OCI-LY7 (cell line): Measurements from ENCODE around the gene ACSS2. TPM values are rescaled to one million over a fixed set of nuclear protein-coding genes. Genes with fewer than 3 reads are reported as not detected.
"Not testable (repeated sequence)": the region's sequence is repeated elsewhere in the genome, so short reads cannot be mapped to it uniquely, and the experiment has no call there.

Source experiments
- BruUV-seq: library from RNA; stranded (reverse); fragments of 400-500 nt; replicated peaks from 2 replicates; lab custom pipeline; 2021; lab: Mats Ljungman, UMichigan
- CTCF ChIA-PET: fragments of 300-600 bp; sonication (Branson Sonifier 250); formaldehyde crosslinking; loops from one replicate; lab custom pipeline; 2022; ENCODE audit warnings: antibody characterized with exemption; ENCODE audit not compliant: unreplicated experiment; lab: Charles Lee
- POLR2A ChIA-PET: fragments of 300-600 bp; sonication (Branson Sonifier 250); formaldehyde crosslinking; loops from one replicate; lab custom pipeline; 2022; ENCODE audit warnings: antibody characterized with exemption; lab: Charles Lee
- DNase-seq: peaks from one replicate; pipeline ENCODE4 v3.0.0-alpha.2; 2015; ENCODE audit warnings: low spot score
- H2AFZ ChIP-seq: fragments of 200-600 bp; sonication (generic), shearing (Covaris generic); 2 replicates; pipeline ENCODE4 v1.6.1; 2014; ENCODE audit warnings: mild to moderate bottlenecking, antibody characterized with exemption, low read length, moderate library complexity
- H3K27ac ChIP-seq: fragments of 200-600 bp; sonication (generic); 2 replicates; pipeline ENCODE4 v1.5.1; 2014; ENCODE audit warnings: mixed run types, low read depth, mild to moderate bottlenecking, moderate library complexity, low read length, inconsistent platforms; ENCODE audit not compliant: poor library complexity, severe bottlenecking
- H3K36me3 ChIP-seq: fragments of 200-600 bp; sonication (generic); 2 replicates; pipeline ENCODE4 v1.6.1; 2014; ENCODE audit warnings: mild to moderate bottlenecking, antibody characterized with exemption, low read length, moderate library complexity, mixed read lengths; ENCODE audit not compliant: insufficient read depth
- H3K4me1 ChIP-seq: fragments of 200-600 bp; sonication (generic); 2 replicates; pipeline ENCODE4 v1.5.1; 2014; ENCODE audit warnings: mild to moderate bottlenecking, low read length; ENCODE audit not compliant: insufficient read depth, poor library complexity, severe bottlenecking
- H3K4me2 ChIP-seq: fragments of 200-600 bp; sonication (generic); 2 replicates; pipeline ENCODE4 v1.6.1; 2014; ENCODE audit warnings: mild to moderate bottlenecking, low read length
- H3K4me3 ChIP-seq: fragments of 200-600 bp; sonication (generic); 2 replicates; pipeline ENCODE4 v1.5.1; 2014; ENCODE audit warnings: mild to moderate bottlenecking, low read depth, low read length; ENCODE audit not compliant: poor library complexity, severe bottlenecking
- H3K79me2 ChIP-seq: fragments of 200-600 bp; sonication (generic); 2 replicates; pipeline ENCODE4 v1.6.1; 2016; ENCODE audit warnings: low read depth, mild to moderate bottlenecking, low read length, moderate library complexity, mixed read lengths; ENCODE audit not compliant: insufficient read depth
- H3K9me2 ChIP-seq: fragments of 200-600 bp; sonication (generic); 2 replicates; pipeline ENCODE4 v1.6.1; 2016; ENCODE audit warnings: mild to moderate bottlenecking, low read length, mixed read lengths; ENCODE audit not compliant: insufficient read depth
- H3K9me3 ChIP-seq: fragments of 200-600 bp; sonication (generic); 2 replicates; pipeline ENCODE4 v1.6.1; 2014; ENCODE audit warnings: mild to moderate bottlenecking, mixed run types, low read length, mixed read lengths
- H4K20me1 ChIP-seq: fragments of 200-600 bp; sonication (generic); 2 replicates; pipeline ENCODE4 v1.6.1; 2014; ENCODE audit warnings: mild to moderate bottlenecking, antibody characterized with exemption, low read length, moderate library complexity, mixed read lengths; ENCODE audit not compliant: insufficient read depth
- EZH2phosphoT487 ChIP-seq: fragments of 200-600 bp; sonication (generic); IDR thresholded peaks from 2 replicates; pipeline ENCODE4 v1.6.1; 2018; ENCODE audit warnings: low read depth, borderline replicate concordance, mild to moderate bottlenecking, mixed run types, antibody characterized with exemption, low read length, moderate library complexity, mixed read lengths
- intact Hi-C: fragments of 100-400 bp; cut with micrococcal nuclease; formaldehyde crosslinking; loops from one replicate; pipeline ENCODE4 v1.10.0; 2022; ENCODE audit not compliant: unreplicated experiment
- total RNA-seq, 2 experiments: library from RNA; depleted of rRNA in 1 of 2; stranded (reverse); fragments of >200 nt in 1 of 2; shearing (Covaris generic) in 1 of 2; gene quantifications; 2 replicates each; pipeline ENCODE4 v1.2.3, GENCODE V29; 2014 to 2022
- TF ChIP-seq, protein P1 (sequence below): fragments of 200-600 bp; sonication (generic); conservative IDR thresholded peaks from 2 replicates; pipeline ENCODE4 v1.5.1; 2014; ENCODE audit warnings: mild to moderate bottlenecking, antibody characterized with exemption, low read length, moderate library complexity, mixed read lengths

Gene ACSS2
- total RNA-seq, 2 experiments from 2014 or later = 18.2 to 21.4 TPM

DNA sequence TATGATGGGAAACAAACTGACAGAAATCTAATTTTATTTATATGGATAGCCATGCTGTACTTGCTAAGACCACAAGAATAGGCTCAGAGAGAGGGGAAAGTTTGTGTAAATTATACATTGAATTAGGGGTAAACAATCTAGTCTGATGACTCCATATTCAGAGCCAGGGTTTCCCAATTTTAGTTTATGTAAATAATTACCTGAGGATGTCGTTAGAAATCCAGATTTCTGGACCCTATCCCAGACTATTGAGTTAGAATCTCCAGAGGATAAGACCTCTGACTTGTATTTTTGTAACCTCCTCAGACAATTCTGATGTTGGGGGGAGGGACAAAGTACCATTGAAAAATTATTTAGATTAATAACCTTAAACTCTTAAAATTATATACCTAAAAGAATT lies 18.3 kb downstream of the ACSS2 start:
- no peaks in the 10 kb centered on the region for H3K9me2 ChIP-seq
- no peaks in the 10 kb centered on the region for H4K20me1 ChIP-seq
- ChIA-PET CTCF (no interaction called here), POLR2A (interaction anchor here (0.8 to 1.1 kb wide), 3 partner anchors 8 to 10 kb away, joined by 3 to 7 read pairs (median 4); no protein-coding TSS in a partner anchor)
- no peaks in the 10 kb centered on the region for H3K9me3 ChIP-seq
- H3K27ac ChIP-seq = no peak overlapping the region
- no peak overlapping the region for H3K4me3 ChIP-seq
- no peak overlapping the region for H3K4me2 ChIP-seq
- H3K79me2 ChIP-seq = no peaks in the 10 kb centered on the region
- H2AFZ ChIP-seq = no peak overlapping the region
- TF ChIP-seq, protein P1, sequence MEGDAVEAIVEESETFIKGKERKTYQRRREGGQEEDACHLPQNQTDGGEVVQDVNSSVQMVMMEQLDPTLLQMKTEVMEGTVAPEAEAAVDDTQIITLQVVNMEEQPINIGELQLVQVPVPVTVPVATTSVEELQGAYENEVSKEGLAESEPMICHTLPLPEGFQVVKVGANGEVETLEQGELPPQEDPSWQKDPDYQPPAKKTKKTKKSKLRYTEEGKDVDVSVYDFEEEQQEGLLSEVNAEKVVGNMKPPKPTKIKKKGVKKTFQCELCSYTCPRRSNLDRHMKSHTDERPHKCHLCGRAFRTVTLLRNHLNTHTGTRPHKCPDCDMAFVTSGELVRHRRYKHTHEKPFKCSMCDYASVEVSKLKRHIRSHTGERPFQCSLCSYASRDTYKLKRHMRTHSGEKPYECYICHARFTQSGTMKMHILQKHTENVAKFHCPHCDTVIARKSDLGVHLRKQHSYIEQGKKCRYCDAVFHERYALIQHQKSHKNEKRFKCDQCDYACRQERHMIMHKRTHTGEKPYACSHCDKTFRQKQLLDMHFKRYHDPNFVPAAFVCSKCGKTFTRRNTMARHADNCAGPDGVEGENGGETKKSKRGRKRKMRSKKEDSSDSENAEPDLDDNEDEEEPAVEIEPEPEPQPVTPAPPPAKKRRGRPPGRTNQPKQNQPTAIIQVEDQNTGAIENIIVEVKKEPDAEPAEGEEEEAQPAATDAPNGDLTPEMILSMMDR = no peak
- TF ChIP-seq EZH2phosphoT487 = no peak
- peaks cover 17% of the 10 kb centered on the region for H3K4me1 ChIP-seq
- BruUV-seq = no TSS peak
- no peak for DNase-seq
- intact Hi-C loops = no loop called here
- H3K36me3 ChIP-seq = no peaks in the 10 kb centered on the region

DNA sequence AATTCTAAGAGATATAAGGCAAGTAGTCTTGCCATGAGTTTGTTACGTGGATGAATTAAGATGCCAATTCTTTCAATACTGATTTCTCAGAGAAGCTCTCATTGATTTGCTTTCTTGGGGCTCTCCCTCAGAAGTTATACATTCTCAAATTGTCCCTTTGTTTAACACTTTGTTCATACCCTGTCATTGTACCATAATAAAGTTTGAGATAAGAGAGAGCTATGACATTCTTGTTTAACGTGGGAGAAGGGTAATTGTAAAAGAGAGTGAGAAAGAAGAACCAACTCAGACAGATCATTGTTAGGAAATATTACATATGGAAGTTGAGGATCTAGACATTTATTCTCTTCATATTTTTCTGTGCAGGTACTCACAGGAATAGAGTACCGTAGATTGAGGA lies 19.1 kb downstream of the ACSS2 start:
- POLR2A ChIA-PET = interaction anchor here (0.6 to 1.1 kb wide), 4 partner anchors 8 to 15 kb away, joined by 3 to 7 read pairs (median 4); no protein-coding TSS in a partner anchor
- H3K4me2 ChIP-seq = no peak overlapping the region
- H3K36me3 ChIP-seq = no peaks in the 10 kb centered on the region
- no peak overlapping the region for H3K27ac ChIP-seq
- no peaks in the 10 kb centered on the region for H3K79me2 ChIP-seq
- no TSS peak for BruUV-seq
- peaks cover 17% of the 10 kb centered on the region for H3K4me1 ChIP-seq
- intact Hi-C loops = no loop called here
- H3K9me3 ChIP-seq = no peaks in the 10 kb centered on the region
- no peak overlapping the region for H3K4me3 ChIP-seq
- CTCF ChIA-PET = no interaction called here
- TF ChIP-seq, protein P1 = no peak
- TF ChIP-seq EZH2phosphoT487 = no peak
- no peak overlapping the region for H2AFZ ChIP-seq
- H4K20me1 ChIP-seq = no peaks in the 10 kb centered on the region
- H3K9me2 ChIP-seq = no peaks in the 10 kb centered on the region
- DNase-seq = no peak

DNA sequence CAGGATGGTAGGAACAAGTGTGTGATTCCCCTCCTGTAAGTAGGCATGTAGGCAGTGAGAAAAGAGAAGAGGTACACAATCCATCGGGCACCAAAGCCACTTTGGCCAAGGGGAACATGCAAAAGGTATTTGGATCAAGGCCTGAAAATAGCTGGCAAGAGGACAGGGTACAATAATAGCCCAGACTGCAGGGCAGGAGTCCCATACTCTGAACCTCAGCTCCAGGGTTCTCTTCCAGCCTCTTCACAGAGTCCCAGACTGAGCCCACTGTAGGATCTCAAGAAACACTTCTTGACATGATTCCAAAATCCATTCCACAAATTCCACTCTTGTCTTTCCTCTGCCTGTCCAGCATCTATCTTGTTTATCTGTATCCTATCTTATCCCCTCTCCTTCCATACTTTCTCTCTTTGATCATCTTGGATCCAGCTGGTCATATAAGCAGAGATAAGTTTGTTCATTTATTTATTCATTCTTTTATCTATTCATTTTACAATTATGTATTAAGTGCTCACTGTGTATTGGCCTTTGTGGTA lies 19.7 kb downstream of the ACSS2 start:
- no peak overlapping the region for H3K27ac ChIP-seq

DNA sequence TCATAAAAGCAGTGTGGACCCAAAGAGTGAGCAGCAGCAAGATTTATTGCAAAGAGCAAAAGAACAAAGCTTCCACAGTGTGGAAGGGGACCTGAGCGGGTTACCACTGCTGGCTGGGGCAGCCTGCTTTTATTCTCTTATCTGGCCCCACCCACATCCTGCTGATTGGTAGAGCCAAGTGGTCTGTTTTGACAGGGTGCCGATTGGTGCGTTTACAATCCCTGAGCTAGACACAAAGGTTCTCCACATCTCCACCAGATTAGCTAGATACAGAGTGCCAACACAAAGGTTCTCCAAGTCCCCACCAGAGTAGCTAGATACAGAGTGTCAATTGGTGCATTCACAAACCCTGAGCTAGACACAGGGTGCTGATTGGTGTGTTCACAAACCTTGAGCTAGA lies 21.7 kb downstream of the ACSS2 start:
- H3K27ac ChIP-seq, H3K9me2 ChIP-seq, H3K4me3 ChIP-seq, BruUV-seq, H4K20me1 ChIP-seq, intact Hi-C loops, CTCF ChIA-PET, H3K36me3 ChIP-seq, H3K4me1 ChIP-seq, H2AFZ ChIP-seq, H3K79me2 ChIP-seq, DNase-seq, H3K4me2 ChIP-seq, POLR2A ChIA-PET, H3K9me3 ChIP-seq: not testable (repeated sequence)

More for the DNA sequence above, 19.7 kb downstream of the ACSS2 start:
- no peaks in the 10 kb centered on the region for H3K36me3 ChIP-seq
- H3K9me3 ChIP-seq = no peaks in the 10 kb centered on the region
- ChIA-PET CTCF (no interaction called here), POLR2A (no interaction called here)
- intact Hi-C loops = no loop called here
- no TSS peak for BruUV-seq
- no peak overlapping the region for H2AFZ ChIP-seq
- DNase-seq = no peak
- H3K4me3 ChIP-seq = no peak overlapping the region
- H3K4me2 ChIP-seq = no peak overlapping the region
- no peak for TF ChIP-seq EZH2phosphoT487
- TF ChIP-seq, protein P1 = no peak
- no peaks in the 10 kb centered on the region for H3K79me2 ChIP-seq
- no peaks in the 10 kb centered on the region for H4K20me1 ChIP-seq
- H3K9me2 ChIP-seq = no peaks in the 10 kb centered on the region
- H3K4me1 ChIP-seq = peaks cover 14% of the 10 kb centered on the region
